ENCODE results near the gene ERC1.
A peak's percentile ranks its signal among the peaks of the same experiment; 100 is the strongest.

DNA sequence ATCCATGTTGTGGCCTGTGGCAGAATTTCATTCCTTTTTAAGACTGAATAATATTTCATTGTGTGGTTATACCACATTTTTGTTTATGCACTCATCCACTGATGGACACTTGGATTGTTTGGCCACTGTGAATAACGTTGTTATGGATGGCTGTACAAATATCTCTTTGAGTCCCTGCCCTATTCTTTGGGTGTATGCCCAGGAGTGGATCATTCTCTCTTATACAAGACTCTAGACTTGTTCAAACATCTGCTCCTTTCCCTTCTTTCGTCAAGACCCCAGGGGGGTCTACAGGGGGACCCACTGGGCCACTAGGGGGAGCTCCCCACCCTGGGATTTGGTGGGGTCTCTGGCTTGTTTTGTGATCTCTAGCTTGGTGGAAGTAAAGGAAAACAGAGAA, 526.0 kb downstream of the ERC1 start:
- TF ChIP-seq, protein P1, sequence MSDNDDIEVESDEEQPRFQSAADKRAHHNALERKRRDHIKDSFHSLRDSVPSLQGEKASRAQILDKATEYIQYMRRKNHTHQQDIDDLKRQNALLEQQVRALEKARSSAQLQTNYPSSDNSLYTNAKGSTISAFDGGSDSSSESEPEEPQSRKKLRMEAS (IDR thresholded peaks at IDR 0.05; ENCODE audit: insufficient read depth, insufficient read length), result no peak
- TF ChIP-seq POLR2AphosphoS5 (IDR thresholded peaks at IDR 0.05; ENCODE audit: insufficient read depth, low read depth, low read length) (no peak), EZH2 (IDR thresholded peaks at IDR 0.05; ENCODE audit: borderline replicate concordance, low read depth, low read length, severe bottlenecking) (no peak)
- TF ChIP-seq, protein P2, sequence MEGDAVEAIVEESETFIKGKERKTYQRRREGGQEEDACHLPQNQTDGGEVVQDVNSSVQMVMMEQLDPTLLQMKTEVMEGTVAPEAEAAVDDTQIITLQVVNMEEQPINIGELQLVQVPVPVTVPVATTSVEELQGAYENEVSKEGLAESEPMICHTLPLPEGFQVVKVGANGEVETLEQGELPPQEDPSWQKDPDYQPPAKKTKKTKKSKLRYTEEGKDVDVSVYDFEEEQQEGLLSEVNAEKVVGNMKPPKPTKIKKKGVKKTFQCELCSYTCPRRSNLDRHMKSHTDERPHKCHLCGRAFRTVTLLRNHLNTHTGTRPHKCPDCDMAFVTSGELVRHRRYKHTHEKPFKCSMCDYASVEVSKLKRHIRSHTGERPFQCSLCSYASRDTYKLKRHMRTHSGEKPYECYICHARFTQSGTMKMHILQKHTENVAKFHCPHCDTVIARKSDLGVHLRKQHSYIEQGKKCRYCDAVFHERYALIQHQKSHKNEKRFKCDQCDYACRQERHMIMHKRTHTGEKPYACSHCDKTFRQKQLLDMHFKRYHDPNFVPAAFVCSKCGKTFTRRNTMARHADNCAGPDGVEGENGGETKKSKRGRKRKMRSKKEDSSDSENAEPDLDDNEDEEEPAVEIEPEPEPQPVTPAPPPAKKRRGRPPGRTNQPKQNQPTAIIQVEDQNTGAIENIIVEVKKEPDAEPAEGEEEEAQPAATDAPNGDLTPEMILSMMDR (IDR thresholded peaks at IDR 0.05; ENCODE audit: extremely low read depth in 1 of 2, insufficient read depth in 1 of 2, low read depth in 1 of 2, low read length in 2 of 2), result peak; percentile 34 to 55
